Osteocyte (in vitro differentiated cells): Measurements from ENCODE around the gene RAB4A. TPM values are rescaled to one million over a fixed set of nuclear protein-coding genes. Genes with fewer than 3 reads are reported as not detected.

Experiments
- DNase-seq: peaks from one replicate; pipeline ENCODE4 v3.0.0; 2021; ENCODE audit warnings: mixed read lengths; ENCODE audit not compliant: unreplicated experiment; ENCODE audit errors: extremely low spot score
- H3K27ac Mint-ChIP-seq: one replicate; pipeline ENCODE4 v1.8.0; 2021; ENCODE audit warnings: mild to moderate bottlenecking, mixed read lengths; ENCODE audit not compliant: unreplicated experiment
- H3K27me3 Mint-ChIP-seq: one replicate; pipeline ENCODE4 v1.8.0; 2021; ENCODE audit warnings: mixed read lengths; ENCODE audit not compliant: unreplicated experiment
- H3K36me3 Mint-ChIP-seq: one replicate; pipeline ENCODE4 v1.8.0; 2021; ENCODE audit warnings: mixed read lengths; ENCODE audit not compliant: unreplicated experiment
- H3K4me1 Mint-ChIP-seq: one replicate; pipeline ENCODE4 v1.8.0; 2021; ENCODE audit warnings: mixed read lengths; ENCODE audit not compliant: unreplicated experiment
- H3K4me3 Mint-ChIP-seq: one replicate; pipeline ENCODE4 v1.8.0; 2021; ENCODE audit warnings: mild to moderate bottlenecking, moderate library complexity, mixed read lengths; ENCODE audit not compliant: unreplicated experiment
- H3K9me3 Mint-ChIP-seq: one replicate; pipeline ENCODE4 v1.8.0; 2021; ENCODE audit warnings: mixed read lengths; ENCODE audit not compliant: unreplicated experiment
- CTCF ChIP-seq: fragments of 200-600 bp; sonication (generic); IDR thresholded peaks from 2 replicates; pipeline ENCODE4 v1.5.0; 2021; ENCODE audit warnings: antibody characterized with exemption, mild to moderate bottlenecking, moderate library complexity
- total RNA-seq: library from RNA; stranded (reverse); gene quantifications from 2 replicates; pipeline ENCODE4 v1.2.1, GENCODE V29; 2021

Gene RAB4A
- total RNA-seq, 1 donor from 2014 or later = 53.1 TPM

GRCh38 chr1:229243638-229244037 lies 27.3 kb upstream of the RAB4A start:
- peaks cover 26% of the 10 kb centered on the region for H3K9me3 Mint-ChIP-seq
- TF ChIP-seq CTCF = no peak
- peaks cover 12% of the 10 kb centered on the region for H3K27me3 Mint-ChIP-seq
- no peaks in the 10 kb centered on the region for H3K4me1 Mint-ChIP-seq
- DNase-seq = no peak
- H3K27ac Mint-ChIP-seq = no peak overlapping the region
- H3K36me3 Mint-ChIP-seq = no peaks in the 10 kb centered on the region
- H3K4me3 Mint-ChIP-seq = no peak overlapping the region

- no peak overlapping the region for H3K4me3 Mint-ChIP-seq
- H3K36me3 Mint-ChIP-seq = no peaks in the 10 kb centered on the region
- peaks cover 16% of the 10 kb centered on the region for H3K27me3 Mint-ChIP-seq
- peaks cover 26% of the 10 kb centered on the region for H3K9me3 Mint-ChIP-seq
- no peak for DNase-seq
- H3K27ac Mint-ChIP-seq = no peak overlapping the region
- no peak for TF ChIP-seq CTCF
- no peaks in the 10 kb centered on the region for H3K4me1 Mint-ChIP-seq
Observed at GRCh38 chr1:229244091-229244490, 26.8 kb upstream of the RAB4A start.

- Mint-ChIP-seq H3K27me3 (peaks cover 34% of the 10 kb centered on the region), H3K4me3 (no peak overlapping the region), H3K36me3 (no peaks in the 10 kb centered on the region), H3K4me1 (peaks cover 4% of the 10 kb centered on the region), H3K9me3 (peaks cover 20% of the 10 kb centered on the region), H3K27ac (no peak overlapping the region)
- no peak for TF ChIP-seq CTCF
- no peak for DNase-seq
Observed at GRCh38 chr1:229247871-229248270, 23.0 kb upstream of the RAB4A start.

GRCh38 chr1:229248821-229249817 lies 21.8 kb upstream of the RAB4A start:
- peaks cover 34% of the 10 kb centered on the region for H3K27me3 Mint-ChIP-seq
- TF ChIP-seq CTCF = no peak
- H3K4me1 Mint-ChIP-seq = peaks cover 13% of the 10 kb centered on the region
- H3K9me3 Mint-ChIP-seq = peaks cover 8% of the 10 kb centered on the region
- H3K36me3 Mint-ChIP-seq = no peaks in the 10 kb centered on the region
- no peak overlapping the region for H3K27ac Mint-ChIP-seq
- DNase-seq = no peak
- no peak overlapping the region for H3K4me3 Mint-ChIP-seq

GRCh38 chr1:229249854-229250644 lies 20.9 kb upstream of the RAB4A start:
- no peak overlapping the region for H3K27ac Mint-ChIP-seq
- peaks cover 13% of the 10 kb centered on the region for H3K4me1 Mint-ChIP-seq
- no peaks in the 10 kb centered on the region for H3K9me3 Mint-ChIP-seq
- no peak overlapping the region for H3K4me3 Mint-ChIP-seq
- DNase-seq = no peak
- no peak for TF ChIP-seq CTCF
- H3K27me3 Mint-ChIP-seq = peaks cover 34% of the 10 kb centered on the region
- H3K36me3 Mint-ChIP-seq = no peaks in the 10 kb centered on the region
